ENCODE data around the gene SPON1.
"Not testable (repeated sequence)": the region's sequence is repeated elsewhere in the genome, so short reads cannot be mapped to it uniquely, and the experiment has no call there.

The SPON1 gene

GRCh38 chr11:13931356-13931755, 31.2 kb upstream of the SPON1 start:
- Histone ChIP-seq H3K4me2 (ENCODE audit: insufficient read depth, low read length) (no peak overlapping the region), H2AFZ (ENCODE audit: low read depth, low read length) (no peak overlapping the region), H3K4me3 (ENCODE audit: low read depth in 1 of 2, low read length in 2 of 2) (no peak overlapping the region), H3K79me2 (ENCODE audit: insufficient read depth, low read length) (no peaks in the 10 kb centered on the region), H3K4me1 (ENCODE audit: insufficient read depth, low read length) (no peaks in the 10 kb centered on the region), H3K9me3 (ENCODE audit: insufficient read depth, low read length, severe bottlenecking) (no peaks in the 10 kb centered on the region), H3K36me3 (ENCODE audit: insufficient read depth, low read length) (no peaks in the 10 kb centered on the region), H3K9ac (ENCODE audit: low read depth, low read length) (no peak overlapping the region), H4K20me1 (ENCODE audit: insufficient read depth, low read length) (no peaks in the 10 kb centered on the region), H3K27me3 (ENCODE audit: insufficient read depth, low read length, poor library complexity) (peaks cover 4% of the 10 kb centered on the region), H3K27ac (ENCODE audit: low read length) (no peak overlapping the region)
- no peak for TF ChIP-seq EZH2 (IDR thresholded peaks at IDR 0.05; ENCODE audit: borderline replicate concordance, low read depth, low read length, severe bottlenecking)
- TF ChIP-seq CTCF (IDR thresholded peaks at IDR 0.05; ENCODE audit: borderline replicate concordance, extremely low read depth, low read length, poor library complexity, severe bottlenecking) = no peak
- ATAC-seq (ENCODE audit: insufficient read depth, low read depth) = no peak
- DNase-seq = no peak

DNA sequence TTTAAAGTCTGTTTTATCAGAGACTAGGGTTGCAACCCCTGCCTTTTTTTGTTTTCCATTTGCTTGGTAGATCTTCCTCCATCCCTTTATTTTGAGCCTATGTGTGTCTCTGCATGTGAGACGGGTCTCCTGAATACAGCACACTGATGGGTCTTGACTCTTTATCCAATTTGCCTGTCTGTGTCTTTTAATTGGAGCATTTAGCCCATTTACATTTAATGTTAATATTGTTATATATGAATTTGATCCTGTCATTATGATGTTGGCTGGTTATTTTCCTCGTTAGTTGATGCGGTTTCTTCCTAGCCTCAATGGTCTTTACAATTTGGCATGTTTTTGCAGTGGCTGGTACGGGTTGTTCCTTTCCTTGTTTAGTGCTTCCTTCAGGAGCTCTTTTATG, 25.4 kb upstream of the SPON1 start:
- not testable (repeated sequence) for H4K20me1 ChIP-seq (ENCODE audit: insufficient read depth, low read length); H2AFZ ChIP-seq (ENCODE audit: low read depth, low read length); H3K27me3 ChIP-seq (ENCODE audit: insufficient read depth, low read length, poor library complexity); H3K4me3 ChIP-seq (ENCODE audit: low read depth in 1 of 2, low read length in 2 of 2); DNase-seq; H3K9ac ChIP-seq (ENCODE audit: low read depth, low read length); H3K4me2 ChIP-seq (ENCODE audit: insufficient read depth, low read length); H3K79me2 ChIP-seq (ENCODE audit: insufficient read depth, low read length); H3K4me1 ChIP-seq (ENCODE audit: insufficient read depth, low read length); H3K36me3 ChIP-seq (ENCODE audit: insufficient read depth, low read length); ATAC-seq (ENCODE audit: insufficient read depth, low read depth); H3K9me3 ChIP-seq (ENCODE audit: insufficient read depth, low read length, severe bottlenecking); H3K27ac ChIP-seq (ENCODE audit: low read length)

DNA sequence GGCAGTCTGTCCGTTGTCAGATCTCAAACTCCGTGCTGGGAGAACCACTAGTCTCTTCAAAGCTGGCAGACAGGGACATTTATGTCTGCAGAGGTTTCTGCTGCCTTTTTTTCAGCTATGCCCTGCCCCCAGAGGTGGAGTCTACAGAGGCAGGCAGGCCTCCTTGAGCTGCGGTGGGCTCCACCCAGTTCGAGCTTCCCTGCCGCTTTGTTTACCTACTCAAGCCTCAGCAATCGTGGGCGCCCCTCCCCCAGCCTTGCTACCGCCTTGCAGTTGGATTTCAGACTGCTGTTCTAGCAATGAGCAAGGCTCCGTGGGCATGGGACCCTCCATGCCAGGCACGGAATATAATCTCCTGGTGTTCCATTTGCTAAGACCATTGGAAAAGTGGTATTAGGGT, 23.7 kb upstream of the SPON1 start:
- not testable (repeated sequence) for H3K9ac ChIP-seq (ENCODE audit: low read depth, low read length); ATAC-seq (ENCODE audit: insufficient read depth, low read depth); H3K9me3 ChIP-seq (ENCODE audit: insufficient read depth, low read length, severe bottlenecking); H3K27me3 ChIP-seq (ENCODE audit: insufficient read depth, low read length, poor library complexity); H3K4me1 ChIP-seq (ENCODE audit: insufficient read depth, low read length); DNase-seq; H3K79me2 ChIP-seq (ENCODE audit: insufficient read depth, low read length); H2AFZ ChIP-seq (ENCODE audit: low read depth, low read length); H3K4me2 ChIP-seq (ENCODE audit: insufficient read depth, low read length); H3K36me3 ChIP-seq (ENCODE audit: insufficient read depth, low read length); H4K20me1 ChIP-seq (ENCODE audit: insufficient read depth, low read length); H3K27ac ChIP-seq (ENCODE audit: low read length); H3K4me3 ChIP-seq (ENCODE audit: low read depth in 1 of 2, low read length in 2 of 2)

GRCh38 chr11:13939961-13940906, 22.3 kb upstream of the SPON1 start:
- DNase-seq (no peak), ATAC-seq (ENCODE audit: insufficient read depth, low read depth) (no peak)
- Histone ChIP-seq H3K4me1 (ENCODE audit: insufficient read depth, low read length) (no peaks in the 10 kb centered on the region), H3K79me2 (ENCODE audit: insufficient read depth, low read length) (no peaks in the 10 kb centered on the region), H3K36me3 (ENCODE audit: insufficient read depth, low read length) (no peaks in the 10 kb centered on the region), H4K20me1 (ENCODE audit: insufficient read depth, low read length) (no peaks in the 10 kb centered on the region), H3K4me3 (ENCODE audit: low read depth in 1 of 2, low read length in 2 of 2) (no peak overlapping the region), H3K9ac (ENCODE audit: low read depth, low read length) (no peak overlapping the region), H3K4me2 (ENCODE audit: insufficient read depth, low read length) (no peak overlapping the region), H3K27ac (ENCODE audit: low read length) (no peak overlapping the region), H3K9me3 (ENCODE audit: insufficient read depth, low read length, severe bottlenecking) (no peaks in the 10 kb centered on the region), H2AFZ (ENCODE audit: low read depth, low read length) (no peak overlapping the region), H3K27me3 (ENCODE audit: insufficient read depth, low read length, poor library complexity) (peaks cover 3% of the 10 kb centered on the region)
- TF ChIP-seq CTCF (IDR thresholded peaks at IDR 0.05; ENCODE audit: borderline replicate concordance, extremely low read depth, low read length, poor library complexity, severe bottlenecking) = no peak
- no peak for TF ChIP-seq EZH2 (IDR thresholded peaks at IDR 0.05; ENCODE audit: borderline replicate concordance, low read depth, low read length, severe bottlenecking)
